Cardiac fibroblast (primary cell): ENCODE results near the gene DGKQ.

ENCODE experiments used
- DNase-seq, 2 donors: peaks; one replicate each; pipeline versions ENCODE4 v3.0.0 to v3.0.0-alpha.2; 2010; ENCODE audit warnings: low read depth in 2 of 2
- H3K4me3 ChIP-seq, 2 donors: replicated peaks in 1 of 2; 1 replicate in 1 of 2; 2 replicates in 1 of 2; pipeline ENCODE4 v1.5.1; 2011; ENCODE audit warnings: low read depth in 2 of 2, low read length in 2 of 2, mild to moderate bottlenecking in 2 of 2, moderate library complexity in 1 of 2
- CTCF ChIP-seq: IDR thresholded peaks from one replicate; pipeline ENCODE4 v1.5.1; 2011; ENCODE audit warnings: low read depth, mild to moderate bottlenecking, low read length, inconsistent platforms

DGKQ gene

DNA sequence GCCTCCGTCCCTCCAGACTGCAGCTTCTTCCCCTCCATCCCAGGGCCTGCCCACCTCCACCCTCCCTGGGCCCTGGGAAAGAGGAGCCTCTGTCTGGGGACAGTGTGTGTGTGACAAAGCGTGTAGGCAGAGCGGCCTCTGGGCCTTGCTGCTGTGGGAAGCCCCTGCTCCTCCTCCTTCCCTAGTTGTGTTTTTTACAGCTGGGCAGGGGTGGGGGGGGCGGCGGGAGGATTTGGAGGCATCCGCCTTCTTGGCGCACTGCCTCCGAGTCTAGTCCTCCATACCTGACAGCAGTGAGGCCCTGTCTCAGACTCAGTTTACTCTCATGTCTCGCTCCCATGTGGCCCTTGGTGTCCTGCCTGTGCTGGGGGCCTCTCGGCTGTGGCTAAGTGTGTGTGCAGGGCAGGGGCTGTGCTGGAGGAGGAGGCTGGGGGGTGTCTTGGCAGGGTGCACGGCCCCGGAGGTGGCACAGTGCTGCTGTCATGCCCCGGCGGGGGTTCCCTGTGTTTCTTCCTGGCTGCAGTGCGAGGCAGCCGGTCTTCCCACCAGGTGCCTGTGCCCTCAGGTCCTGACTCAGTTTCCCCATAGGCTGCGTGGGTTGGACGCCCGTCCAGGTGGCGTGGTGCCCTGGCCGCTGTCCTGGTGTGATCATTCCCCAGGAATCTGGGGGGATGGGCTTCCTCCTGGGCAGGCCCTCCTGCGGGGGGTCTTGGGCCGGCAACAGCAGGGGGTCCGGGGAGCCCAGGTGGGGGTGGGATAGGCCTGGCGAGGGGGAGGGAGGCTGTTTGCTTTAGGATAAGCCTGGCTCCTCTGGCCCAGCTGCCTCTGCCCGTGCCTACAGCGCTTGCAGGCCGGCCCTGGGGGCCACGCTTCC, 45.0 kb upstream of the DGKQ start:
- DNase-seq = no peak
- TF ChIP-seq CTCF = no peak
- no peak overlapping the region for H3K4me3 ChIP-seq

GRCh38 chr4:1017706-1018105, 44.3 kb upstream of the DGKQ start:
- DNase-seq = no peak
- no peak overlapping the region for H3K4me3 ChIP-seq
- no peak for TF ChIP-seq CTCF

DNA sequence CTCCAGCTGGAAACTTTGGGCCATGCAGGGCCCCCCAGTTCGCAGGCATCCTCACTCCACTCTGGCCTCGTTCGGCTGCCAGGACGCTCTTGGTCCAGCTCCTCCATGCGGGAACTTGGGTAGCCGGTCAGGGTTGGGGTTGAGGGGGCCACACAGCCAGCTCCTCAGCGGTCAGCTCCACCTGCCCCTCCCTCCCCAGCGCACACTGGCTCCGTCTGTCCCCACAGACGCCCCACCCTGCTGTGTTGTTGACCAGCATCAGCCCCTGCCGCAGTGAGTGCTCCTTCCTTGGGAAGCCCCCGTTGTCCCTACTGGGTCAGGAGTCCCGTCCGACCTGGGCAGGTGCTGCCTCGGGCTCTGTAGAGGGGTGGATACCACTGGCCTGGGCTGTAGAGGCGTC, 43.8 kb upstream of the DGKQ start:
- no peak for TF ChIP-seq CTCF
- no peak for DNase-seq
- no peak overlapping the region for H3K4me3 ChIP-seq

- TF ChIP-seq CTCF = no peak
- H3K4me3 ChIP-seq = no peak overlapping the region
- DNase-seq = no peak
These were observed 42.4 kb upstream of the DGKQ start for GRCh38 chr4:1015746-1016145.

- no peak for DNase-seq
- no peak overlapping the region for H3K4me3 ChIP-seq
These were observed 41.8 kb upstream of the DGKQ start for GRCh38 chr4:1015179-1015578.

DNA sequence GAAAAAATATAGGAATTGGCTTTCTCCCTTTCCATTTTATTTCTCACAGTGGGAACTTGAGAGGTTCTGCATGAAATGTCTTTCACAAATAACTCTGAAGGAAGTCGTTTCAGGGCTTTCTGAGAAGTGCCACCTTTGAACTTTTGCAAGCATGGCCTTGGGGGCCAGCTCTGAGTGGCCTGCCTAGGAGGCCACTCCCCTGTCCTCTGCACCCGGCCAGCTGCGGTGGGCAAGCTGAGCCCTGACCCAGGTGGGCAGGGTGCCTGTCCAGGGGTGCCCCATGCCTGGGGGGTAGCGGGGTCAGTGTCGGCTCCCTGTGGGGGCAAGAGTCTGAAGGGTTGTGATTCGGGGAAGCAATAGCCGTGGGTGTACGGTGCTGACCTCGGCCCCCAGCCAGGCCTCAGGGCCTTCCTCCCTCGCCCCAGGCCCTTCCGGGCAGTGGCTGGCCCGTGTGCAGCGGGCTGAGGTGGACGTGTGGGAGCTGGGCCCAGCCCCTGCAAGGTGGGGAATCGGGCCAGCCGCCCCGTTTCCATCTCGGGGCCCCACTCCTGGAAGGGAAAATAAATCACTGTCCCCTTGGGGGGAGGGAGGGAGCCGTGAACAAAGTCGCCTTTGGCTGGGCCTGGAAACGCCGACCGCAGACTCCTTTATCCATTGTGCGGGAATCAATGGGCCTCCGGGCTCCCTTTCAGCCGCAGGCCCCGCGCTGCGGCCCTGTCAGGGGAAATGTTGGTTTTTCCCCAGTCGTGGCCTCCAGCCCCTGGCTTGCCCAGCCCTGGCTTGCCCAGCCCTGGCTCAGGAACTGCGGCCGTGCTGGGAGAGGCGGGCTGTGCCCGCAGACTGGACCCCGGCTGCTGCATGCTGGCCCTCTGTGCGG, 41.2 kb upstream of the DGKQ start:
- H3K4me3 ChIP-seq = no peak overlapping the region
- DNase-seq = no peak

More at GRCh38 chr4:1015179-1015578, 41.8 kb upstream of the DGKQ start:
- no peak for TF ChIP-seq CTCF

More for the DNA sequence above, 41.2 kb upstream of the DGKQ start:
- TF ChIP-seq CTCF = no peak
